Lower leg skin (tissue), 4 donors: Measurements from ENCODE around the gene CCR6. TPM values are rescaled to one million over a fixed set of nuclear protein-coding genes. Genes with fewer than 3 reads are reported as not detected.

Experiments
- DNase-seq, 2 donors: peaks; one replicate each; pipeline ENCODE4 v3.0.0-alpha.2; 2019; ENCODE audit warnings: low spot score in 2 of 2
- H3K4me3 ChIP-seq: fragments of 200-600 bp; sonication (generic); 2 replicates; pipeline ENCODE4 v1.5.1; 2017; ENCODE audit warnings: mild to moderate bottlenecking, low read depth; ENCODE audit not compliant: poor library complexity, severe bottlenecking
- CTCF ChIP-seq, 3 donors: fragments of 450-650 bp; IDR thresholded peaks; one replicate each; pipeline ENCODE4 v1.5.1; 2016; ENCODE audit warnings: antibody characterized with exemption in 3 of 3, mild to moderate bottlenecking in 3 of 3, moderate library complexity in 2 of 3
- POLR2A ChIP-seq, 2 donors: fragments of 450-650 bp; IDR thresholded peaks; one replicate each; pipeline ENCODE4 v1.6.1; 2016 to 2017; ENCODE audit warnings: antibody characterized with exemption in 2 of 2, mild to moderate bottlenecking in 1 of 2, moderate library complexity in 1 of 2
- WGBS, 2 donors: methylation state at CpG; one replicate each; pipeline ENCODE4 v1.1.5; 2018; 5-methylcytosine and 5-hydroxymethylcytosine counted together
- intact Hi-C: fragments of 100-400 bp; cut with DNase I; formaldehyde crosslinking; loops from one replicate; pipeline ENCODE4 v1.15.0; 2023; ENCODE audit warnings: low total_unique reads
- total RNA-seq, 4 donors: library from RNA; depleted of rRNA; stranded (reverse); fragments of >200 nt; gene quantifications; one replicate each; pipeline ENCODE4 v1.1.0, GENCODE V29; 2016

Gene CCR6
- total RNA-seq, 4 donors from 2014 or later = 0.42 to 1.5 (median 0.49) TPM; not detected in 1

- H3K4me3 ChIP-seq = no peak overlapping the region
- TF ChIP-seq POLR2A (IDR thresholded peaks at IDR 0.05) (no peak), CTCF (IDR thresholded peaks at IDR 0.05) (no peak)
- 83 to 90% methylated on average over 5 of the region's 5 CpGs for WGBS, 2 donors
- intact Hi-C loops = no loop called here
- peak in 1 of 2 donors; percentile 6 for DNase-seq
Measured at GRCh38 chr6:167108278-167108677, 14.6 kb upstream of the CCR6 start.

- intact Hi-C loops = no loop called here
- WGBS, 2 donors = 23 to 39% methylated on average over 6 of the region's 6 CpGs
- no peak overlapping the region for H3K4me3 ChIP-seq
Measured at GRCh38 chr6:167109651-167110050, 13.2 kb upstream of the CCR6 start.

GRCh38 chr6:167111597-167111996, 11.3 kb upstream of the CCR6 start:
- intact Hi-C loops = no loop called here
- TF ChIP-seq POLR2A (IDR thresholded peaks at IDR 0.05) (no peak), CTCF (IDR thresholded peaks at IDR 0.05) (no peak)
- 76 to 79% methylated on average over 3 of the region's 3 CpGs for WGBS, 2 donors
- no peak for DNase-seq
- H3K4me3 ChIP-seq = no peak overlapping the region

More at GRCh38 chr6:167109651-167110050, 13.2 kb upstream of the CCR6 start:
- peak in 1 of 2 donors; percentile 28 for DNase-seq
- TF ChIP-seq POLR2A (IDR thresholded peaks at IDR 0.05) (no peak), CTCF (IDR thresholded peaks at IDR 0.05) (no peak)

- H3K4me3 ChIP-seq = no peak overlapping the region
- TF ChIP-seq CTCF (IDR thresholded peaks at IDR 0.05) = no peak
- intact Hi-C loops = no loop called here
- DNase-seq = no peak
- 87 to 90% methylated on average over 8 of the region's 8 CpGs for WGBS, 2 donors
Measured at GRCh38 chr6:167112421-167112820, 10.5 kb upstream of the CCR6 start.

- intact Hi-C loops = no loop called here
- DNase-seq = no peak
- TF ChIP-seq POLR2A (IDR thresholded peaks at IDR 0.05) = no peak
- no peak for TF ChIP-seq CTCF (IDR thresholded peaks at IDR 0.05)
- 41 to 58% methylated on average over 8 of the region's 8 CpGs for WGBS, 2 donors
- no peak overlapping the region for H3K4me3 ChIP-seq
Measured at GRCh38 chr6:167113047-167113754, 9.7 kb upstream of the CCR6 start.
